GM20000 (cell line): ENCODE data around the gene RAPGEF2.

ENCODE experiments used
- DNase-seq: peaks from one replicate; pipeline ENCODE4 v3.0.0; 2012; ENCODE audit warnings: low spot score
- CTCF ChIP-seq: IDR thresholded peaks from 2 replicates; pipeline ENCODE4 v1.5.1; 2012; ENCODE audit warnings: mild to moderate bottlenecking, control low read depth; ENCODE audit errors: extremely low read depth, missing control alignments

RAPGEF2 gene

DNA sequence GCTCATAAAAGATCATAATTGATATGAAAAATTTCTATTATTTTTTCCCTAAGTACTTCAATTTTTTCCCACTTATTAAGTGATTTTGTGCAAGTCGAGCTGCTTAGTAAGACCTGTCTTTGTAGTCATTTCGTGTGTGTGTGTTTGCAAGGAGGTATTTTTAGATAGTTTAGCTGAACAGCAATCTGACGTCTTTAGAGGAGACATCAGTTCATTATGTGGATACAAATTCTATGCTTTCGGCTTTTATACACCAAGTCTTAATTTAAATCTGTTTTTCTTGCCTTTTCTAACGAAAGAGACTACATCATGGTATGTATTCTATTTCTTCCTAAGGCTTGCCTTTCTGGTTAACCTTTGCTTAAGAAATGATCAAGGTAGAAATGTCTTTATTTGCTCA, 179.4 kb downstream of the RAPGEF2 start:
- no peak for DNase-seq
- no peak for TF ChIP-seq CTCF

- no peak for TF ChIP-seq CTCF
- no peak for DNase-seq
Observed at GRCh38 chr4:159282944-159283343, 180.1 kb downstream of the RAPGEF2 start.

DNA sequence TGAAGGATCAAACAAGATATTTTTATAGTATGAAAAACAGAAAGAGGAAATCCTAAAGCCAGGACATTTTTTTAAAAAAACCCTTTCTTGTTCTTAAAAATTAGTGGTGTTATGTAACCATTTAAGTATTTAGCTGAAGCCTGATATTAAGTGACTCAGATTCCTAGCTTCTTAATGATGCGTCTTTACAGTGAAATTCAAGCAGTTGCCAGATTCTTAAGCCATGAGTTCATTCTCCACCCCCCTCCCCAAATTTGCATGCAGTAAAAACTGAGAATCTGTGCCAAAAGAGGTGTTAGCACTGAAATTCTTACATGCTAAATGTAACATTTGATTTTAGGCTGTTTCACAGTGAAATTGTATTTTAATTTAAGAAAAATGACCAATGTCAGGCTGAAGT, 180.8 kb downstream of the RAPGEF2 start:
- TF ChIP-seq CTCF: no peak
- DNase-seq: no peak

- DNase-seq: no peak
- TF ChIP-seq CTCF: no peak
Observed at GRCh38 chr4:159284113-159284512, 181.2 kb downstream of the RAPGEF2 start.

GRCh38 chr4:159284733-159285132, 181.9 kb downstream of the RAPGEF2 start:
- DNase-seq: no peak
- no peak for TF ChIP-seq CTCF

GRCh38 chr4:159287767-159288166, 184.9 kb downstream of the RAPGEF2 start:
- TF ChIP-seq CTCF: no peak
- DNase-seq: no peak

DNA sequence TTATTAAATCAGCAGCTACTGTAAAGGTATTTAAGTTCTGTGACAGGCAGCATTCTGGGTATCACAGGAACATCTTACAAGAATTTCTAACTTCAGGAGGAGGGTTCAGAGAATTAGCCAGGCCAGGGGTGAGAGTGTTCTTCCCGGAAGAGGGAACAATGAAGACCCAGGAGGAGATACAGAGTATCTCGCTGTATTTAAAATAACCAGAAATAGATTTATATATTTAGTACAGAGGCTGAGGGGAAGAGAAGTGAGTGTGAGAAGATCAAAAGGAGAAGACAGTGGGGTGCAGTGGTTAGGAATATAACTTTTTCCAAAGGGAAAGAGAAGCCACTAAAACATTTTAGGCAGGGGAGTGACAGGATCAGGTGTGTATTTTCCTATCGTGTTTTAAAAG, 186.8 kb downstream of the RAPGEF2 start:
- no peak for DNase-seq
- no peak for TF ChIP-seq CTCF
